Activated naive CD4-positive, alpha-beta T cell treated with anti-CD3 and anti-CD28 coated beads, Interleukin-2, amount 10 ng/mL, durations not matched to agents 7 days and 5 days (primary cell): ENCODE measurements around the gene HECW1.

ENCODE experiments used
- CTCF ChIA-PET: fragments of 350-600 bp; sonication (Branson Sonifier 250); formaldehyde crosslinking; loops from one replicate; lab custom pipeline; 2021; ENCODE audit warnings: antibody characterized with exemption; lab: Charles Lee
- DNase-seq: peaks from one replicate; pipeline ENCODE4 v3.0.0-alpha.2; 2020
- H3K27ac Mint-ChIP-seq: one replicate; pipeline ENCODE4 v1.8.0; 2021; ENCODE audit warnings: mild to moderate bottlenecking, moderate library complexity, mixed read lengths
- H3K27me3 Mint-ChIP-seq: one replicate; pipeline ENCODE4 v1.8.0; 2021; ENCODE audit warnings: mild to moderate bottlenecking, mixed read lengths
- H3K36me3 Mint-ChIP-seq: one replicate; pipeline ENCODE4 v1.8.0; 2021; ENCODE audit warnings: mixed read lengths
- H3K4me1 Mint-ChIP-seq: one replicate; pipeline ENCODE4 v1.8.0; 2021; ENCODE audit warnings: mixed read lengths
- H3K4me3 Mint-ChIP-seq: one replicate; pipeline ENCODE4 v1.8.0; 2021; ENCODE audit warnings: mild to moderate bottlenecking, moderate library complexity, mixed read lengths
- H3K9me3 Mint-ChIP-seq: one replicate; pipeline ENCODE4 v1.8.0; 2021; ENCODE audit warnings: mixed read lengths

Gene HECW1

GRCh38 chr7:43148161-43148731, 35.8 kb downstream of the HECW1 start:
- no peak overlapping the region for H3K27ac Mint-ChIP-seq
- no peak for DNase-seq
- peaks cover 12% of the 10 kb centered on the region for H3K27me3 Mint-ChIP-seq
- no peaks in the 10 kb centered on the region for H3K4me1 Mint-ChIP-seq
- no peaks in the 10 kb centered on the region for H3K36me3 Mint-ChIP-seq
- no peak overlapping the region for H3K4me3 Mint-ChIP-seq
- CTCF ChIA-PET, result no interaction called here
- no peaks in the 10 kb centered on the region for H3K9me3 Mint-ChIP-seq

- CTCF ChIA-PET, result no interaction called here
- no peak for DNase-seq
- Mint-ChIP-seq H3K9me3 (no peaks in the 10 kb centered on the region), H3K27me3 (peaks cover 12% of the 10 kb centered on the region), H3K4me3 (no peak overlapping the region), H3K36me3 (no peaks in the 10 kb centered on the region), H3K4me1 (no peaks in the 10 kb centered on the region), H3K27ac (no peak overlapping the region)
These were observed 38.6 kb downstream of the HECW1 start for GRCh38 chr7:43151076-43151475.

GRCh38 chr7:43152696-43153095, 40.2 kb downstream of the HECW1 start:
- no peaks in the 10 kb centered on the region for H3K9me3 Mint-ChIP-seq
- no peaks in the 10 kb centered on the region for H3K4me1 Mint-ChIP-seq
- no peak for DNase-seq
- H3K36me3 Mint-ChIP-seq, result no peaks in the 10 kb centered on the region
- peaks cover 9% of the 10 kb centered on the region for H3K27me3 Mint-ChIP-seq
- no peak overlapping the region for H3K4me3 Mint-ChIP-seq
- H3K27ac Mint-ChIP-seq, result no peak overlapping the region
- CTCF ChIA-PET, result no interaction called here

GRCh38 chr7:43155636-43156035, 43.2 kb downstream of the HECW1 start:
- no peaks in the 10 kb centered on the region for H3K36me3 Mint-ChIP-seq
- H3K27ac Mint-ChIP-seq, result no peak overlapping the region
- H3K9me3 Mint-ChIP-seq, result no peaks in the 10 kb centered on the region
- CTCF ChIA-PET, result interaction anchor here (0.6 kb wide), 1 partner anchor 521 kb away, joined by 4 read pairs; no protein-coding TSS in a partner anchor
- H3K4me1 Mint-ChIP-seq, result no peaks in the 10 kb centered on the region
- peaks cover 4% of the 10 kb centered on the region for H3K27me3 Mint-ChIP-seq
- DNase-seq, result no peak
- H3K4me3 Mint-ChIP-seq, result no peak overlapping the region

GRCh38 chr7:43163885-43164284, 51.4 kb downstream of the HECW1 start:
- H3K27me3 Mint-ChIP-seq, result no peaks in the 10 kb centered on the region
- CTCF ChIA-PET, result no interaction called here

GRCh38 chr7:43164757-43165156, 52.3 kb downstream of the HECW1 start:
- DNase-seq, result no peak
- CTCF ChIA-PET, result no interaction called here
- no peaks in the 10 kb centered on the region for H3K27me3 Mint-ChIP-seq
- no peak overlapping the region for H3K4me3 Mint-ChIP-seq
- no peaks in the 10 kb centered on the region for H3K4me1 Mint-ChIP-seq
- no peaks in the 10 kb centered on the region for H3K9me3 Mint-ChIP-seq
- no peak overlapping the region for H3K27ac Mint-ChIP-seq
- no peaks in the 10 kb centered on the region for H3K36me3 Mint-ChIP-seq

More at GRCh38 chr7:43163885-43164284, 51.4 kb downstream of the HECW1 start:
- H3K9me3 Mint-ChIP-seq, result no peaks in the 10 kb centered on the region
- no peaks in the 10 kb centered on the region for H3K36me3 Mint-ChIP-seq
- no peak overlapping the region for H3K4me3 Mint-ChIP-seq
- no peak overlapping the region for H3K27ac Mint-ChIP-seq
- DNase-seq, result no peak
- no peaks in the 10 kb centered on the region for H3K4me1 Mint-ChIP-seq

- no peak overlapping the region for H3K27ac Mint-ChIP-seq
- CTCF ChIA-PET, result no interaction called here
- no peaks in the 10 kb centered on the region for H3K4me1 Mint-ChIP-seq
- no peaks in the 10 kb centered on the region for H3K9me3 Mint-ChIP-seq
- DNase-seq, result no peak
- no peaks in the 10 kb centered on the region for H3K36me3 Mint-ChIP-seq
- no peak overlapping the region for H3K4me3 Mint-ChIP-seq
- H3K27me3 Mint-ChIP-seq, result peaks cover 4% of the 10 kb centered on the region
These were observed 54.2 kb downstream of the HECW1 start for GRCh38 chr7:43166686-43167085.

GRCh38 chr7:43169076-43169475, 56.6 kb downstream of the HECW1 start:
- Mint-ChIP-seq H3K36me3 (no peaks in the 10 kb centered on the region), H3K9me3 (no peaks in the 10 kb centered on the region), H3K4me3 (no peak overlapping the region), H3K4me1 (no peaks in the 10 kb centered on the region), H3K27ac (no peak overlapping the region), H3K27me3 (peaks cover 8% of the 10 kb centered on the region)
- no peak for DNase-seq
- CTCF ChIA-PET, result no interaction called here

- CTCF ChIA-PET, result no interaction called here
- no peak for DNase-seq
- Mint-ChIP-seq H3K4me1 (no peaks in the 10 kb centered on the region), H3K4me3 (no peak overlapping the region), H3K9me3 (no peaks in the 10 kb centered on the region), H3K27ac (no peak overlapping the region), H3K27me3 (peaks cover 8% of the 10 kb centered on the region), H3K36me3 (no peaks in the 10 kb centered on the region)
These were observed 58.1 kb downstream of the HECW1 start for GRCh38 chr7:43170571-43170970.

- Mint-ChIP-seq H3K36me3 (no peaks in the 10 kb centered on the region), H3K4me1 (no peaks in the 10 kb centered on the region), H3K9me3 (no peaks in the 10 kb centered on the region), H3K27me3 (peaks cover 8% of the 10 kb centered on the region), H3K4me3 (no peak overlapping the region), H3K27ac (no peak overlapping the region)
- CTCF ChIA-PET, result no interaction called here
- DNase-seq, result no peak
These were observed 63.2 kb downstream of the HECW1 start for GRCh38 chr7:43175570-43176200.

GRCh38 chr7:43179393-43179792, 66.9 kb downstream of the HECW1 start:
- CTCF ChIA-PET, result no interaction called here
- Mint-ChIP-seq H3K27me3 (no peaks in the 10 kb centered on the region), H3K9me3 (no peaks in the 10 kb centered on the region), H3K27ac (no peak overlapping the region), H3K36me3 (no peaks in the 10 kb centered on the region), H3K4me3 (no peak overlapping the region), H3K4me1 (no peaks in the 10 kb centered on the region)
- no peak for DNase-seq

GRCh38 chr7:43192806-43193460, 80.5 kb downstream of the HECW1 start:
- H3K36me3 Mint-ChIP-seq, result no peaks in the 10 kb centered on the region
- H3K27ac Mint-ChIP-seq, result no peak overlapping the region
- H3K4me3 Mint-ChIP-seq, result no peak overlapping the region
- no peaks in the 10 kb centered on the region for H3K4me1 Mint-ChIP-seq
- no peaks in the 10 kb centered on the region for H3K9me3 Mint-ChIP-seq
- DNase-seq, result no peak
- H3K27me3 Mint-ChIP-seq, result no peaks in the 10 kb centered on the region
- CTCF ChIA-PET, result no interaction called here

- Mint-ChIP-seq H3K27ac (no peak overlapping the region), H3K9me3 (no peaks in the 10 kb centered on the region)
- CTCF ChIA-PET, result no interaction called here
These were observed 81.4 kb downstream of the HECW1 start for GRCh38 chr7:43193893-43194292.

GRCh38 chr7:43195256-43195655, 82.8 kb downstream of the HECW1 start:
- Mint-ChIP-seq H3K4me1 (no peaks in the 10 kb centered on the region), H3K36me3 (no peaks in the 10 kb centered on the region), H3K27ac (no peak overlapping the region), H3K9me3 (no peaks in the 10 kb centered on the region), H3K4me3 (no peak overlapping the region), H3K27me3 (no peaks in the 10 kb centered on the region)
- no peak for DNase-seq
- CTCF ChIA-PET, result no interaction called here

More at GRCh38 chr7:43193893-43194292, 81.4 kb downstream of the HECW1 start:
- DNase-seq, result no peak
- no peaks in the 10 kb centered on the region for H3K4me1 Mint-ChIP-seq
- H3K4me3 Mint-ChIP-seq, result no peak overlapping the region
- no peaks in the 10 kb centered on the region for H3K27me3 Mint-ChIP-seq
- H3K36me3 Mint-ChIP-seq, result no peaks in the 10 kb centered on the region

- Mint-ChIP-seq H3K36me3 (no peaks in the 10 kb centered on the region), H3K4me1 (no peaks in the 10 kb centered on the region), H3K9me3 (no peaks in the 10 kb centered on the region), H3K4me3 (no peak overlapping the region), H3K27ac (no peak overlapping the region), H3K27me3 (peaks cover under 1% of the 10 kb centered on the region)
- CTCF ChIA-PET, result no interaction called here
- no peak for DNase-seq
These were observed 83.3 kb downstream of the HECW1 start for GRCh38 chr7:43195768-43196167.
